ENCODE results near the gene MAP2. TPM values are rescaled to one million over a fixed set of nuclear protein-coding genes. Genes with fewer than 3 reads are reported as not detected.

MAP2 gene
- total RNA-seq, 1 donor from 2014 or later: 15.5 TPM

GRCh38 chr2:209577376-209578357, 153.8 kb downstream of the MAP2 start:
- Histone ChIP-seq H3K27ac (no peak overlapping the region), H3K36me3 (no peaks in the 10 kb centered on the region), H3K9me3 (no peaks in the 10 kb centered on the region), H3K4me1 (no peaks in the 10 kb centered on the region), H3K27me3 (no peaks in the 10 kb centered on the region), H3K4me3 (no peak overlapping the region)
- DNase-seq (ENCODE audit: extremely low spot score in 2 of 2): no peak
- no peak for TF ChIP-seq POLR2A (IDR thresholded peaks at IDR 0.05)
- no peak for TF ChIP-seq CTCF (IDR thresholded peaks at IDR 0.05)
- TF ChIP-seq POLR2AphosphoS5 (IDR thresholded peaks at IDR 0.05; ENCODE audit: insufficient read depth in 1 of 2, low read depth in 1 of 2): no peak
- intact Hi-C loops (cut with DNase I): no loop called here

GRCh38 chr2:209578394-209579001, 154.7 kb downstream of the MAP2 start:
- Histone ChIP-seq H3K9me3 (no peaks in the 10 kb centered on the region), H3K27me3 (no peaks in the 10 kb centered on the region), H3K4me1 (no peaks in the 10 kb centered on the region), H3K36me3 (no peaks in the 10 kb centered on the region), H3K4me3 (no peak overlapping the region), H3K27ac (no peak overlapping the region)
- no peak for DNase-seq (ENCODE audit: extremely low spot score in 2 of 2)
- intact Hi-C loops (cut with DNase I): no loop called here
- TF ChIP-seq POLR2AphosphoS5 (IDR thresholded peaks at IDR 0.05; ENCODE audit: insufficient read depth in 1 of 2, low read depth in 1 of 2): no peak
- TF ChIP-seq POLR2A (IDR thresholded peaks at IDR 0.05): no peak
- TF ChIP-seq CTCF (IDR thresholded peaks at IDR 0.05): no peak

GRCh38 chr2:209579230-209579749, 155.4 kb downstream of the MAP2 start:
- Histone ChIP-seq H3K9me3 (no peaks in the 10 kb centered on the region), H3K36me3 (no peaks in the 10 kb centered on the region), H3K4me1 (no peaks in the 10 kb centered on the region), H3K27ac (no peak overlapping the region), H3K4me3 (peak overlapping the region in 1 of 2 donors; percentile 24), H3K27me3 (no peaks in the 10 kb centered on the region)
- no peak for DNase-seq (ENCODE audit: extremely low spot score in 2 of 2)
- TF ChIP-seq POLR2AphosphoS5 (IDR thresholded peaks at IDR 0.05; ENCODE audit: insufficient read depth in 1 of 2, low read depth in 1 of 2) (no peak), POLR2A (IDR thresholded peaks at IDR 0.05) (no peak), CTCF (IDR thresholded peaks at IDR 0.05) (no peak)
- intact Hi-C loops (cut with DNase I): no loop called here

GRCh38 chr2:209581040-209581439, 157.2 kb downstream of the MAP2 start:
- TF ChIP-seq CTCF (IDR thresholded peaks at IDR 0.05) (no peak), POLR2A (IDR thresholded peaks at IDR 0.05) (no peak), POLR2AphosphoS5 (IDR thresholded peaks at IDR 0.05; ENCODE audit: insufficient read depth in 1 of 2, low read depth in 1 of 2) (no peak)
- DNase-seq (ENCODE audit: extremely low spot score in 2 of 2): no peak
- Histone ChIP-seq H3K27me3 (no peaks in the 10 kb centered on the region), H3K4me1 (no peaks in the 10 kb centered on the region), H3K36me3 (no peaks in the 10 kb centered on the region), H3K9me3 (no peaks in the 10 kb centered on the region), H3K27ac (no peak overlapping the region), H3K4me3 (no peak overlapping the region)
- intact Hi-C loops (cut with DNase I): no loop called here
